Transverse colon (tissue), 4 donors: ENCODE results near the gene SF3B3.

ENCODE experiments used
- CTCF ChIP-seq, 5 experiments: fragments of 200-600 bp in 3 of 5; fragments of 450-650 bp in 2 of 5; sonication (generic) in 3 of 5; IDR thresholded peaks; 1 replicate in 2 of 5; 2 replicates in 3 of 5; pipeline ENCODE4 v1.5.1; 2016 to 2017; ENCODE audit warnings: antibody characterized with exemption in 5 of 5, inconsistent platforms in 3 of 5, mild to moderate bottlenecking in 2 of 5, moderate library complexity in 1 of 5
- EP300 ChIP-seq: sonication (generic); formaldehyde crosslinking; IDR thresholded peaks from one replicate; pipeline ENCODE4 v1.6.1; 2017; ENCODE audit warnings: antibody characterized with exemption, low read depth
- POLR2A ChIP-seq: fragments of 450-650 bp; IDR thresholded peaks from one replicate; pipeline ENCODE4 v1.6.1; 2016; ENCODE audit warnings: antibody characterized with exemption, mild to moderate bottlenecking, moderate library complexity
- POLR2AphosphoS5 ChIP-seq, 3 donors: sonication (generic); formaldehyde crosslinking; IDR thresholded peaks; one replicate each; pipeline ENCODE4 v1.6.1; 2016; ENCODE audit warnings: antibody characterized with exemption in 3 of 3

GRCh38 chr16:70550082-70550481 is 26.5 kb downstream of the SF3B3 start:
- TF ChIP-seq CTCF (IDR thresholded peaks at IDR 0.05) (no peak), POLR2AphosphoS5 (IDR thresholded peaks at IDR 0.05) (no peak), POLR2A (no peak), EP300 (no peak)
